ENCODE data around the gene EIF6. TPM values are rescaled to one million over a fixed set of nuclear protein-coding genes. Genes with fewer than 3 reads are reported as not detected.
A peak's percentile ranks its signal among the peaks of the same experiment; 100 is the strongest.

EIF6 gene
- total and polyA plus RNA-seq, 9 of the 15 experiments (the other 6 are each of a cell fraction or from before 2014, with no cell fraction given): 165 to 832 (median 229) TPM

- peaks cover under 1 to 19% of the 10 kb centered on the region in 2 experiments; a peak in 4 of 5 replicates for H3K4me1 ChIP-seq (replicated peaks in 1 of 2; ENCODE audit: control insufficient read depth in 2 of 2, insufficient read depth in 2 of 2, low read length in 2 of 2)
- POLR2A ChIA-PET: interaction anchor here (1.0 kb wide), 1 partner anchor 27 kb away, joined by 3 read pairs; the partner anchor contains the start of gene EIF6
- TF ChIP-seq ZNF561 (CRISPR knock-in tag; conservative IDR thresholded peaks at IDR 0.05) (no peak), MBD1 (CRISPR knock-in tag; IDR thresholded peaks at IDR 0.05) (no peak), HOXB6 (CRISPR knock-in tag; IDR thresholded peaks at IDR 0.05; ENCODE audit: borderline replicate concordance) (no peak), ZBTB5 (IDR thresholded peaks at IDR 0.05) (no peak), SREBF2 (CRISPR knock-in tag; IDR thresholded peaks at IDR 0.05) (no peak), TRIM24 (IDR thresholded peaks at IDR 0.05) (no peak), EHMT2 (IDR thresholded peaks at IDR 0.05) (no peak), MXD1 (CRISPR knock-in tag; IDR thresholded peaks at IDR 0.05; ENCODE audit: borderline replicate concordance, poor library complexity, severe bottlenecking) (no peak), ZNF77 (CRISPR knock-in tag; IDR thresholded peaks at IDR 0.05) (no peak), NFYB (IDR thresholded peaks at IDR 0.05; ENCODE audit: extremely low read depth, insufficient read length) (no peak), ARHGAP35 (IDR thresholded peaks at IDR 0.05; ENCODE audit: partially characterized antibody) (no peak), DNMT1 (IDR thresholded peaks at IDR 0.05) (no peak), ZSCAN32 (CRISPR knock-in tag; IDR thresholded peaks at IDR 0.05) (no peak), JUN (IDR thresholded peaks at IDR 0.05; ENCODE audit: borderline replicate concordance, low read depth, low read length) (peak; percentile 38; the same call in 1 of the 2 replicates), JUN (CRISPR knock-in tag; IDR thresholded peaks at IDR 0.05; ENCODE audit: borderline replicate concordance) (no peak), ZNF431 (CRISPR knock-in tag; IDR thresholded peaks at IDR 0.05) (no peak), XRCC3 (IDR thresholded peaks at IDR 0.05) (no peak), ZNF124 (CRISPR knock-in tag; IDR thresholded peaks at IDR 0.05) (no peak), TFAM (CRISPR knock-in tag; conservative IDR thresholded peaks at IDR 0.05) (no peak), TARDBP (IDR thresholded peaks at IDR 0.05) (no peak), TCF3 (CRISPR knock-in tag; IDR thresholded peaks at IDR 0.05) (no peak), ZNF444 (CRISPR knock-in tag; IDR thresholded peaks at IDR 0.05) (no peak), IRF2 (CRISPR knock-in tag; IDR thresholded peaks at IDR 0.05) (no peak)
Observed at GRCh38 chr20:35311409-35311808, 26.8 kb upstream of the EIF6 start.

More at GRCh38 chr20:35311409-35311808, 26.8 kb upstream of the EIF6 start:
- no peaks in the 10 kb centered on the region for H4K20me1 ChIP-seq (replicated peaks; ENCODE audit: control insufficient read depth, insufficient read depth, low read length)
- H3K4me2 ChIP-seq (ENCODE audit: insufficient read depth, low read length): no peak overlapping the region
- H3K9ac ChIP-seq (ENCODE audit: insufficient read depth in 1 of 2, low read depth in 2 of 2, low read length in 2 of 2): no peak overlapping the region
- no peaks in the 10 kb centered on the region for H3K27me3 ChIP-seq (ENCODE audit: control insufficient read depth in 2 of 2, insufficient read depth in 2 of 2, low read length in 2 of 2)
- intact Hi-C loops (cut with micrococcal nuclease) (no loop called here), in situ Hi-C loops (cut with MboI) (loop anchor here (25.0 kb wide), 1 partner anchor 126 kb away; the partner anchor contains the start of gene GDF5)
- FAIRE-seq (no peak), DNase-seq (ENCODE audit: extremely low read depth in 1 of 4, low spot score in 3 of 4) (peak in 2 of 4 experiments; percentile 37 to 79), ATAC-seq (peak; percentile 67)
- H3K4me3 ChIP-seq: no peak overlapping the region
- peaks cover 14% of the 10 kb centered on the region; the same call in 2 of the 3 replicates for H3K36me3 ChIP-seq (ENCODE audit: control insufficient read depth, insufficient read depth, low read length)
- BruUV-seq (replicated peaks): no TSS peak
- 30% methylated on average over 2 of the region's 2 CpGs for WGBS (ENCODE audit: insufficient coverage, low coverage, missing lambda C conversion rate)
- H3K9me3 ChIP-seq (replicated peaks; ENCODE audit: control insufficient read depth, insufficient read depth, low read depth, low read length): no peaks in the 10 kb centered on the region
- no peaks in the 10 kb centered on the region for H3K79me2 ChIP-seq (ENCODE audit: control insufficient read depth, insufficient read depth, low read length)
- CTCF ChIA-PET (ENCODE audit: low intra/inter-chr PET ratio): no interaction called here
- H2AFZ ChIP-seq (ENCODE audit: low read depth, low read length): no peak overlapping the region
- H3K27ac ChIP-seq (ENCODE audit: extremely low read depth, low read depth, low read length): peak overlapping the region; percentile 41; the same call in 2 of the 3 replicates
- no peaks in the 10 kb centered on the region for H3K9me1 ChIP-seq (ENCODE audit: control insufficient read depth, insufficient read depth, low read length)

Measured in K562 (cell line).